B cell (primary cell): ENCODE data around the gene KANK3.

Source experiments
- CTCF ChIP-seq: fragments of 200-600 bp; IDR thresholded peaks from one replicate; pipeline ENCODE4 v1.8.0; 2022; ENCODE audit warnings: antibody characterized with exemption, mild to moderate bottlenecking
- EZH2 ChIP-seq: IDR thresholded peaks from 2 replicates; pipeline ENCODE4 v1.6.1; 2012; ENCODE audit warnings: borderline replicate concordance, low read depth, mild to moderate bottlenecking, moderate library complexity, low read length; ENCODE audit not compliant: insufficient read depth, poor library complexity, severe bottlenecking

- TF ChIP-seq CTCF (no peak), EZH2 (no peak)
Measured at GRCh38 chr19:8371011-8371804, 28.1 kb upstream of the KANK3 start.
